ENCODE results near the gene RRP1.

RRP1 gene

DNA sequence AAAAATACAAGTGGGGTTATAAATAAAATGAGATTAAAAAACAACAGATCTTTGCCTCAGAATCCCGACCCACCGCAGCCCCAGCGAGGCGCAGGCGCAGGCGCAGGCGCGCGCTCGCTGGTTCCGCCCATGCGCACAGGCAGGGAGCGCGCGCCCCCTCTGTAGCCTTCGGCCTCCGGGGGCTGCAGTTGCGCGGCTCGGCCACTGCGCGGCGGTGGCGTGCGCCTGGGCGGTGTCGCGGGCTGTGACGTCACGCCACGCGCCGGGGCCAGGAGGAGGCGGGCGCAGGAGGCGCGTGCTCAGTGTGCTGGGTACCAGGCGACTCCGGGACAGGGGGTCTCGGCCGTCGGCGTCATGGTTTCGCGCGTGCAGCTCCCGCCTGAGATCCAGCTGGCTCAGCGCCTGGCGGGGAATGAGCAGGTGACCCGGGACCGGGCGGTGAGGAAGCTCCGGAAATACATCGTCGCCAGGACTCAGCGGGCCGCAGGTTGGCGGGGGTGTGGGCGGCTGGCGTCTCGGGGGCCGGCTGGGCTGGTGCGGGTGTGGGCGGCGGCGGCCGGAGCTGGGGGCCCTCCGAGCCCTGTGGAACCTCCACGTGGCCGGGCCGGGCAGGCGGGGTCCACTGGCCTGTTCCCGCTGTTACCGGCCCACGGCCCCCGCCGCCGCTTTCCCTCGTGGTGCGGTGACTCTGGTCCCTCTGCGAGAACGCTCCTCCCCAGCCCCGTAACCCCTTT, at the start of gene RRP1:
RRP1 (plus strand) TSS at position 302 of the 734 bp plus-strand sequence; CDS start at position 355, 53 bp downstream.
- Histone ChIP-seq H3K4me1 (ENCODE audit: low read depth, poor library complexity, severe bottlenecking) (peaks cover 20% of the 10 kb centered on the region), H4K20me1 (ENCODE audit: insufficient read depth) (peaks cover 6% of the 10 kb centered on the region; the same call in 1 of the 2 replicates), H3K79me2 (ENCODE audit: insufficient read depth, low read depth) (peaks cover 47% of the 10 kb centered on the region), H3K27ac (peak within 1 kb of the TSS; percentile 42), H3K36me3 (ENCODE audit: insufficient read depth) (peaks cover 10% of the 10 kb centered on the region; the same call in 1 of the 2 replicates), H2AFZ (ENCODE audit: low read depth) (peak within 1 kb of the TSS; percentile 88), H3K27me3 (ENCODE audit: insufficient read depth, low read depth) (no peaks in the 10 kb centered on the region; the same call in 1 of the 2 replicates), H3K9ac (peak within 1 kb of the TSS; percentile 83), H3K4me3 (IDR thresholded peaks at IDR 0.05; ENCODE audit: insufficient read depth, low read depth, low read length) (peak within 1 kb of the TSS; percentile 50), H3K4me2 (peak within 1 kb of the TSS; percentile 74)
- TF ChIP-seq CTCF (conservative IDR thresholded peaks at IDR 0.05; ENCODE audit: low read depth, low read length) = peak; percentile 83

DNA sequence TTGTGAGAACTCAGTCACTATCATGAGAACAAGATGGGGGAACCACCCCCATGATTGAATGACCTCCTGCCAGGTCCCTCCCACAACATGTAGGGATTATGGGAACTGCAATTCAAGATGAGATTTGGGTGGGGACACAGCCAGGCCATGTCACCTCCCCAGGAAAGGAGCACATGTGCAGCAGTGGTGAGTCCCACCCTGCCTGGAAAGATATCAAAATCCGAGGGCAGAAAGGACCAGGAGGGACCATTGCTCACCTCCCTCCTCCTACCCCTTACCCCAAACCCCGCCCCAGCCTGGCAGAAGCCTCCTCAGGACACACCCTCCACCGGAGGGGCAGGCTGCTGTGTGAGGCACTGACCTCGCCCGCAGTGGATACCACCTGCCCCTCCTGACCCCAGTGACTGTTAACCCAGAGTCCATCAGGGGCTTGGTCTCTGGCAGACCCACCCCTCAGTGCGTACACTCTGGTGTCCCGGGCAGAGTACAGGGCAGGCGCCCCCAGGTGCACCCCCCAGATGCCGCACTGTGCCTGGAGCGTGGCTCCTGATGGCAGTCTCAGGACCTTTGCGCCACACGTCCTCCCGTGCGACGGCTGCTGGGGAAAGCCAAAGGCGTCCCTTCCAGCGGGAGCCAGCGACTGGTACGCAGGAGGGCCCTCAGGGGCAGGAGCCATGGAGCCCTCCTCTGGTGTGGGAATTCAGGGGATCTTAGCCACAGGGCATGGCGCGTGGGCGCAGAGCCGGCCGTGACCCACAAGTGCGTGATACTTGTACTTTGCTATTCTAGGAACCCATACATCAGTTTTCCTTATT, 49.5 kb upstream of the RRP1 start:
- Histone ChIP-seq H3K27me3 (ENCODE audit: insufficient read depth, low read depth) (no peaks in the 10 kb centered on the region), H3K79me2 (ENCODE audit: insufficient read depth, low read depth) (peaks cover 2% of the 10 kb centered on the region; the same call in 1 of the 2 replicates), H3K4me3 (IDR thresholded peaks at IDR 0.05; ENCODE audit: insufficient read depth, low read depth, low read length) (no peak overlapping the region), H3K4me2 (no peak overlapping the region), H3K9ac (no peak overlapping the region), H3K36me3 (ENCODE audit: insufficient read depth) (no peaks in the 10 kb centered on the region), H3K27ac (no peak overlapping the region), H3K4me1 (ENCODE audit: low read depth, poor library complexity, severe bottlenecking) (no peaks in the 10 kb centered on the region), H4K20me1 (ENCODE audit: insufficient read depth) (no peaks in the 10 kb centered on the region), H2AFZ (ENCODE audit: low read depth) (no peak overlapping the region)
- TF ChIP-seq CTCF (conservative IDR thresholded peaks at IDR 0.05; ENCODE audit: low read depth, low read length) = no peak

DNA sequence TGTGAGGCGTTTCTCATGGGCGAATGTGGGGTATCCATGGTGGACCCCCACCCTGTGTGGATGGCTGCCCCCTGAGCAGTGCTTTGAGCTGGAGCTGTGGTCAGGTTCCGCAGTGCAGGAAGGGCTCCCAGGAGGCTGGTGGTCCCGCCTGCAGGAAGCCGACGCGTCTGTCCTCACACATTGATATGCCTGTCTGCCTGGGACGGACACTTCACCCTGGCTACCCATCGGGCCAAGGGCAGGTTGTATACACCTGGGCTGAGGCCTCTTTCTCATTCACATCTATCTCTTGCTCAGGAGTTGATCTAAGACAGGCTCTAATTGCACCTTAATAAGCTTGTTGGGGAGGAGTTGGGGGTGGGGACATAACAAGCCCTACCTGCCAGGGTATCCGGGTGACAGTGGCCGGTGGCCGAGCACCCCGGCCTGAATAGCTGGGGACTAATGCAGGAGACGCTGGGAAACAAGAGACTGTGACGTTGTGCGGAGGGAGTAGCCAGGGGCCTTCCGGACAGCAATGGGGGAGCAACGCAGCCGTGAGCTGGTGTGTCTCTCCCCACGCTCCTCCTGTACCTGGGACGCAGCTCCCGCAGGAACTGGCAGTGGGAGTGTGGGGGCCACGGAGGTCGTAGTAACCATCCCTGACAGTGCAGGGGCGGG, 48.8 kb upstream of the RRP1 start:
- Histone ChIP-seq H3K4me1 (ENCODE audit: low read depth, poor library complexity, severe bottlenecking) (no peaks in the 10 kb centered on the region), H3K27me3 (ENCODE audit: insufficient read depth, low read depth) (no peaks in the 10 kb centered on the region), H3K27ac (no peak overlapping the region), H3K4me2 (no peak overlapping the region), H3K79me2 (ENCODE audit: insufficient read depth, low read depth) (no peaks in the 10 kb centered on the region), H3K4me3 (IDR thresholded peaks at IDR 0.05; ENCODE audit: insufficient read depth, low read depth, low read length) (no peak overlapping the region), H3K9ac (no peak overlapping the region), H3K36me3 (ENCODE audit: insufficient read depth) (no peaks in the 10 kb centered on the region), H4K20me1 (ENCODE audit: insufficient read depth) (no peaks in the 10 kb centered on the region), H2AFZ (ENCODE audit: low read depth) (no peak overlapping the region)
- no peak for TF ChIP-seq CTCF (conservative IDR thresholded peaks at IDR 0.05; ENCODE audit: low read depth, low read length)

GRCh38 chr21:43741423-43742096, 47.8 kb upstream of the RRP1 start:
- Histone ChIP-seq H3K4me2 (no peak overlapping the region), H3K27ac (no peak overlapping the region), H3K9ac (no peak overlapping the region), H3K36me3 (ENCODE audit: insufficient read depth) (peaks cover 3% of the 10 kb centered on the region; the same call in 1 of the 2 replicates), H3K27me3 (ENCODE audit: insufficient read depth, low read depth) (no peaks in the 10 kb centered on the region), H3K4me3 (IDR thresholded peaks at IDR 0.05; ENCODE audit: insufficient read depth, low read depth, low read length) (no peak overlapping the region), H3K79me2 (ENCODE audit: insufficient read depth, low read depth) (no peaks in the 10 kb centered on the region), H3K4me1 (ENCODE audit: low read depth, poor library complexity, severe bottlenecking) (no peaks in the 10 kb centered on the region), H2AFZ (ENCODE audit: low read depth) (no peak overlapping the region), H4K20me1 (ENCODE audit: insufficient read depth) (no peaks in the 10 kb centered on the region)
- TF ChIP-seq CTCF (conservative IDR thresholded peaks at IDR 0.05; ENCODE audit: low read depth, low read length) = no peak

Data from KMS-11 (cell line).